ENCODE results near the gene NR2C1. TPM values are rescaled to one million over a fixed set of nuclear protein-coding genes. Genes with fewer than 3 reads are reported as not detected.
A peak's percentile ranks its signal among the peaks of the same experiment; 100 is the strongest.
"Not testable (repeated sequence)": the region's sequence is repeated elsewhere in the genome, so short reads cannot be mapped to it uniquely, and the experiment has no call there.

Gene NR2C1
- total RNA-seq, 2 donors from 2014 or later, result 30.4 to 33.3 TPM

- intact Hi-C loops (cut with DNase I), result no loop called here
- DNase-seq (no peak), ATAC-seq (no peak)
Observed at GRCh38 chr12:95017482-95017881, 55.9 kb downstream of the NR2C1 start.

GRCh38 chr12:95016120-95016519 lies 57.3 kb downstream of the NR2C1 start:
- ATAC-seq, result no peak
- DNase-seq, result no peak
- intact Hi-C loops (cut with DNase I), result no loop called here

GRCh38 chr12:95014554-95014953 lies 58.9 kb downstream of the NR2C1 start:
- no peak for DNase-seq
- intact Hi-C loops (cut with DNase I), result no loop called here
- ATAC-seq, result no peak

- ATAC-seq (no peak), DNase-seq (no peak)
- intact Hi-C loops (cut with DNase I), result no loop called here
Observed at GRCh38 chr12:95006206-95006605, 67.2 kb downstream of the NR2C1 start.

- DNase-seq, result no peak
- intact Hi-C loops (cut with DNase I), result no loop called here
- no peak for ATAC-seq
Observed at GRCh38 chr12:95004610-95005009, 68.8 kb downstream of the NR2C1 start.

GRCh38 chr12:95003921-95004272 lies 69.5 kb downstream of the NR2C1 start:
- intact Hi-C loops (cut with DNase I), result no loop called here
- DNase-seq (no peak), ATAC-seq (peak; percentile 7 to 28)

- ATAC-seq (peak; percentile 100), DNase-seq (peak; percentile 97)
- intact Hi-C loops (cut with DNase I), result no loop called here
Observed at GRCh38 chr12:95003213-95003920, 70.1 kb downstream of the NR2C1 start, which contains the start of gene NDUFA12. NDUFA12 (minus strand) TSS chr12:95003697; CDS start chr12:95003680, 17 bp downstream.

GRCh38 chr12:95002754-95003153 lies 70.7 kb downstream of the NR2C1 start:
- DNase-seq (no peak), ATAC-seq (no peak)
- intact Hi-C loops (cut with DNase I), result no loop called here

GRCh38 chr12:94998326-94998725 lies 75.1 kb downstream of the NR2C1 start:
- no peak for ATAC-seq
- intact Hi-C loops (cut with DNase I), result no loop called here
- no peak for DNase-seq

GRCh38 chr12:94997726-94998125 lies 75.7 kb downstream of the NR2C1 start:
- no peak for DNase-seq
- no peak for ATAC-seq
- intact Hi-C loops (cut with DNase I), result no loop called here

GRCh38 chr12:94997061-94997460 lies 76.4 kb downstream of the NR2C1 start:
- intact Hi-C loops (cut with DNase I), result no loop called here
- no peak for DNase-seq
- ATAC-seq, result no peak

GRCh38 chr12:94994312-94994711 lies 79.1 kb downstream of the NR2C1 start:
- no peak for DNase-seq
- intact Hi-C loops (cut with DNase I), result no loop called here
- ATAC-seq, result peak in 1 of 2 donors; percentile 96

- intact Hi-C loops (cut with DNase I); DNase-seq: not testable (repeated sequence)
- peak in 1 of 2 donors; percentile 12 for ATAC-seq
Observed at GRCh38 chr12:94993855-94994254, 79.6 kb downstream of the NR2C1 start.

- intact Hi-C loops (cut with DNase I), result no loop called here
- ATAC-seq (no peak), DNase-seq (no peak)
Observed at GRCh38 chr12:94990222-94990621, 83.2 kb downstream of the NR2C1 start.

- no peak for ATAC-seq
- intact Hi-C loops (cut with DNase I), result loop anchor here in 1 of 2 donors (10.0 kb wide), 1 partner anchor 444 kb away; no protein-coding TSS in a partner anchor
- DNase-seq, result no peak
Observed at GRCh38 chr12:94988471-94988870, 84.9 kb downstream of the NR2C1 start.

- DNase-seq (no peak), ATAC-seq (no peak)
- intact Hi-C loops (cut with DNase I), result loop anchor here in 1 of 2 donors (10.0 kb wide), 1 partner anchor 443 kb away; no protein-coding TSS in a partner anchor
Observed at GRCh38 chr12:94987801-94988200, 85.6 kb downstream of the NR2C1 start.

- DNase-seq (no peak), ATAC-seq (no peak)
- intact Hi-C loops (cut with DNase I), result loop anchor here in 1 of 2 donors (10.0 kb wide), 1 partner anchor 442 kb away; no protein-coding TSS in a partner anchor
Observed at GRCh38 chr12:94987076-94987669, 86.2 kb downstream of the NR2C1 start.

GRCh38 chr12:94985099-94985498 lies 88.3 kb downstream of the NR2C1 start:
- intact Hi-C loops (cut with DNase I), result loop anchor here in 1 of 2 donors (10.0 kb wide), 1 partner anchor 440 kb away; no protein-coding TSS in a partner anchor
- DNase-seq, ATAC-seq: not testable (repeated sequence)

GRCh38 chr12:94983321-94983720 lies 90.1 kb downstream of the NR2C1 start:
- ATAC-seq (no peak), DNase-seq (no peak)
- intact Hi-C loops (cut with DNase I), result loop anchor here in 1 of 2 donors (10.0 kb wide), 1 partner anchor 439 kb away; no protein-coding TSS in a partner anchor

- DNase-seq (no peak), ATAC-seq (no peak)
- intact Hi-C loops (cut with DNase I), result loop anchor here in 1 of 2 donors (10.0 kb wide), 1 partner anchor 438 kb away; no protein-coding TSS in a partner anchor
Observed at GRCh38 chr12:94982456-94982855, 91.0 kb downstream of the NR2C1 start.

All from left cardiac atrium (tissue), 4 donors.